Activated T-cell treated with anti-CD3 and anti-CD28 coated beads, Interleukin-2, amount 50 U/mL, for 4 hours (primary cell): Measurements from ENCODE around the gene MOV10. TPM values are rescaled to one million over a fixed set of nuclear protein-coding genes. Genes with fewer than 3 reads are reported as not detected.

Source experiments
- ATAC-seq, 2 donors: fragments of 200-7000 bp; cut with Tn5 transposase; one replicate each; pipeline ENCODE4 v1.10.0; 2021
- DNase-seq: peaks from one replicate; pipeline ENCODE4 v3.0.0-alpha.2; 2020
- H3K27me3 Mint-ChIP-seq: one replicate; pipeline ENCODE4 v1.8.0; 2021; ENCODE audit warnings: low read depth, mixed read lengths
- H3K36me3 Mint-ChIP-seq: one replicate; pipeline ENCODE4 v1.8.0; 2022; ENCODE audit warnings: mixed read lengths; ENCODE audit not compliant: insufficient read depth
- H3K4me1 Mint-ChIP-seq: one replicate; pipeline ENCODE4 v1.8.0; 2021; ENCODE audit warnings: low read depth, mixed read lengths
- H3K4me3 Mint-ChIP-seq: one replicate; pipeline ENCODE4 v1.8.0; 2021; ENCODE audit warnings: mild to moderate bottlenecking, moderate library complexity, mixed read lengths
- H3K9me3 Mint-ChIP-seq: one replicate; pipeline ENCODE4 v1.8.0; 2021; ENCODE audit warnings: mixed read lengths
- total RNA-seq, 3 donors: library from RNA; stranded (reverse); gene quantifications; one replicate each; pipeline ENCODE4 v1.2.1, GENCODE V29; 2021

MOV10 gene
- total RNA-seq, 3 donors from 2014 or later: 18.6 to 24.6 (median 20.8) TPM

GRCh38 chr1:112744009-112744578 lies 69.6 kb downstream of the MOV10 start:
- DNase-seq: no peak
- peaks cover 6% of the 10 kb centered on the region for H3K4me1 Mint-ChIP-seq
- H3K9me3 Mint-ChIP-seq: peaks cover 4% of the 10 kb centered on the region
- H3K27me3 Mint-ChIP-seq: peaks cover 67% of the 10 kb centered on the region
- peak; percentile 47 to 54 for ATAC-seq
- no peaks in the 10 kb centered on the region for H3K36me3 Mint-ChIP-seq
- H3K4me3 Mint-ChIP-seq: no peak overlapping the region

- Mint-ChIP-seq H3K27me3 (peaks cover 44% of the 10 kb centered on the region), H3K9me3 (peaks cover 4% of the 10 kb centered on the region), H3K4me3 (no peak overlapping the region), H3K4me1 (peaks cover 6% of the 10 kb centered on the region), H3K36me3 (no peaks in the 10 kb centered on the region)
- ATAC-seq (no peak), DNase-seq (no peak)
These were observed 73.9 kb downstream of the MOV10 start for GRCh38 chr1:112748396-112748795.

Other genes starting within 250 kb of the MOV10 start
- under 1 TPM in 2 of 3 donors, not detected in 1; 0.05 to 0.24 TPM for gene WNT2B, start 165.7 kb upstream of the MOV10 start, total RNA-seq
- gene ST7L, start 55.5 kb upstream of the MOV10 start, total RNA-seq: 10 to 100 TPM in 1 of 3 donors, 1 to 10 TPM in 2; 8.1 to 10.1 (median 9.1) TPM
- 100 to 1,000 TPM; 247 to 263 (median 259) TPM for gene CAPZA1, start 54.8 kb upstream of the MOV10 start, total RNA-seq
- gene RHOC, start 32.5 kb downstream of the MOV10 start, total RNA-seq: 1 to 10 TPM; 2.3 to 8.3 (median 5.6) TPM
- under 1 TPM in 2 of 3 donors, not detected in 1; 0.16 to 0.37 TPM for gene PPM1J, start 40.7 kb downstream of the MOV10 start, total RNA-seq